OCI-LY3 (cell line): ENCODE data around the gene TPCN2.
A peak's percentile ranks its signal among the peaks of the same experiment; 100 is the strongest.

Experiments
- H2AFZ ChIP-seq: fragments of 200-600, 300-600 bp; shearing (Covaris generic); 2 replicates; pipeline ENCODE4 v1.6.0; 2014; ENCODE audit warnings: antibody characterized with exemption, low read depth, low read length
- H3K27ac ChIP-seq: fragments of 200-600, 300-600 bp; sonication (generic); 2 replicates; pipeline ENCODE4 v1.5.1; 2014; ENCODE audit warnings: mild to moderate bottlenecking, low read length, moderate library complexity, mixed read lengths
- H3K27me3 ChIP-seq: fragments of 200-600, 300-600 bp; sonication (generic); 2 replicates; pipeline ENCODE4 v1.6.1; 2014; ENCODE audit warnings: low read depth, low read length, mixed read lengths
- H3K36me3 ChIP-seq: fragments of 200-600, 300-600 bp; sonication (generic); replicated peaks from 2 replicates; pipeline ENCODE3; 2014; ENCODE audit warnings: low read depth, low read length, mixed read lengths
- H3K4me1 ChIP-seq: fragments of 300-600, 200-600 bp; sonication (generic); 2 replicates; pipeline ENCODE4 v1.6.1; 2014; ENCODE audit warnings: low read length, mixed read lengths
- H3K4me2 ChIP-seq: fragments of 200-600, 300-600 bp; sonication (generic); 2 replicates; pipeline ENCODE4 v1.6.1; 2014; ENCODE audit warnings: low read length, mixed read lengths
- H3K4me3 ChIP-seq: fragments of 300-600, 200-600 bp; sonication (generic); 2 replicates; pipeline ENCODE4 v1.5.1; 2014; ENCODE audit warnings: antibody characterized with exemption, mild to moderate bottlenecking, low read length, moderate library complexity
- H3K79me2 ChIP-seq: fragments of 300-600, 200-600 bp; shearing (Covaris generic); 2 replicates; pipeline ENCODE4 v1.6.1; 2014; ENCODE audit warnings: mild to moderate bottlenecking, low read length, mixed read lengths
- H3K9ac ChIP-seq: fragments of 300-600, 200-600 bp; shearing (Covaris generic); 2 replicates; pipeline ENCODE4 v1.6.0; 2014; ENCODE audit warnings: mild to moderate bottlenecking, low read length, moderate library complexity
- H3K9me3 ChIP-seq: fragments of 200-600, 300-600 bp; shearing (Covaris generic); 2 replicates; pipeline ENCODE4 v1.6.1; 2014; ENCODE audit warnings: low read length, mixed read lengths; ENCODE audit not compliant: insufficient read depth
- H4K20me1 ChIP-seq: fragments of 200-600, 300-600 bp; sonication (generic); 2 replicates; pipeline ENCODE4 v1.6.1; 2016; ENCODE audit warnings: low read length, mixed read lengths; ENCODE audit not compliant: insufficient read depth
- CTCF ChIP-seq: fragments of 200-600, 300-600 bp; sonication (generic); IDR thresholded peaks from 2 replicates; pipeline ENCODE4 v1.5.1; 2014; ENCODE audit warnings: antibody characterized with exemption, low read length, low read depth
- EZH2phosphoT487 ChIP-seq: fragments of 200-600 bp; shearing (Covaris generic); IDR thresholded peaks from 2 replicates; pipeline ENCODE4 v1.6.1; 2018; ENCODE audit warnings: antibody characterized with exemption, mixed run types, low read depth

The TPCN2 gene

GRCh38 chr11:69101792-69102695, 53.3 kb downstream of the TPCN2 start:
- no peaks in the 10 kb centered on the region for H3K79me2 ChIP-seq
- no peak overlapping the region for H3K4me2 ChIP-seq
- no peak overlapping the region for H3K9ac ChIP-seq
- no peak overlapping the region for H3K27ac ChIP-seq
- H3K9me3 ChIP-seq: no peaks in the 10 kb centered on the region
- no peaks in the 10 kb centered on the region for H3K36me3 ChIP-seq
- TF ChIP-seq CTCF (no peak), EZH2phosphoT487 (no peak)
- no peaks in the 10 kb centered on the region for H3K27me3 ChIP-seq
- H4K20me1 ChIP-seq: no peaks in the 10 kb centered on the region
- no peak overlapping the region for H3K4me3 ChIP-seq
- peaks cover 4% of the 10 kb centered on the region; the same call in 1 of the 2 replicates for H3K4me1 ChIP-seq
- H2AFZ ChIP-seq: no peak overlapping the region

GRCh38 chr11:69102732-69103615, 54.2 kb downstream of the TPCN2 start:
- Histone ChIP-seq H3K9ac (no peak overlapping the region), H3K9me3 (no peaks in the 10 kb centered on the region), H3K79me2 (no peaks in the 10 kb centered on the region), H3K4me2 (no peak overlapping the region), H3K4me1 (peaks cover 4% of the 10 kb centered on the region; the same call in 1 of the 2 replicates), H3K36me3 (no peaks in the 10 kb centered on the region), H3K27me3 (no peaks in the 10 kb centered on the region), H3K27ac (no peak overlapping the region), H4K20me1 (no peaks in the 10 kb centered on the region), H2AFZ (no peak overlapping the region), H3K4me3 (no peak overlapping the region)
- TF ChIP-seq EZH2phosphoT487 (no peak), CTCF (peak; percentile 56)

- Histone ChIP-seq H3K9ac (no peak overlapping the region), H3K4me1 (peaks cover 4% of the 10 kb centered on the region; the same call in 1 of the 2 replicates), H3K79me2 (no peaks in the 10 kb centered on the region), H3K27me3 (no peaks in the 10 kb centered on the region), H3K9me3 (no peaks in the 10 kb centered on the region), H3K36me3 (no peaks in the 10 kb centered on the region), H3K4me3 (no peak overlapping the region), H3K27ac (no peak overlapping the region), H3K4me2 (no peak overlapping the region), H4K20me1 (no peaks in the 10 kb centered on the region), H2AFZ (no peak overlapping the region)
- no peak for TF ChIP-seq EZH2phosphoT487
- no peak for TF ChIP-seq CTCF
Observed at GRCh38 chr11:69104212-69104855, 55.6 kb downstream of the TPCN2 start.
